T-helper 2 cell treated with Interferon-gamma antibody and Interleukin-4, amounts not matched to agents 100 ng/mL and 5 ng/mL, for 36 hours (primary cell): ENCODE measurements around the gene ARID5B. TPM values are rescaled to one million over a fixed set of nuclear protein-coding genes. Genes with fewer than 3 reads are reported as not detected.

Source experiments
- intact Hi-C: fragments of 100-400 bp; cut with micrococcal nuclease; formaldehyde crosslinking; loops from one replicate; pipeline ENCODE4 v1.15.1; 2023
- total RNA-seq: library from RNA; stranded (reverse); gene quantifications from 2 replicates; pipeline ENCODE4 v1.2.3, GENCODE V29; 2022

The ARID5B gene
- total RNA-seq, 1 donor from 2014 or later, result 30.9 TPM

DNA sequence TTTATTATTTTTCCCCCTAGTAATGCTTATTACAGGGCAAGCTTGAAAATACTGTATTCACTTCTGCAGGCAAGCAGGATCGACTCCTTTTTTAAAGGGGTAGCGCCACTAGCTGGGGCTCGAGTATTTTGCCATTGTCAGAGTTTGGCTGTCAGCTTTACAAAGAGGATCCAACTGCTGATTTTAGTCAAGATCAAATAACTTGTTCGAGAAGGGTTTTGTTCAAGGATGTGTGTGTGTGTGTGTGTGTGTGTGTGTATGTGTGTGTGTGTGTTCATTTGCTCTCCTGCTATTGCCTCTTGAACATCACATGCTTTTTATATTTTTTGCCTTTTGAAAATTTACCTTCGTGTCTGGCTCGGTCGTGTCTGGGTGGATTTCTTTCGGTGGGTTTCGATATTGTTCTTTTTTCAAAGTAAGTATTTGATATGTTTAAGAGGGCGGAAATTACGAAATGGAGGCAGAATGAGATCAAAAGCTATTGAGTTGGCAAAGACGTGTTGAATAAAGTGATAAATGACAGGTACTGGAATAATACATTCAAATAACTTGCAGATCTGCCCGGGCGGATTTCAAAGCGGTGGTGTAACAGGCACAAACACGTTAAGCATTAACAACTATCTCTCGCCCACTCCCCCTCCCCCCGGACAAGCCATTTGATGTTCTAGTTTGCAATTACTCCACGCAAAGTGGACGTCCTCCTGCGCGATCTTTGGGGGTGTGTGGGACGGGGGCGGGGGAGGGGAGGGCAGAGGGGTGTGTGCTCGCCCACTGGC lies 1.1 kb downstream of the ARID5B start:
- intact Hi-C loops, result loop anchor here (1.0 to 10.0 kb wide), 10 partner anchors 41 to 1995 kb away; partner anchors contain the start of genes CCDC6, CDK1 and NRBF2

- intact Hi-C loops, result loop anchor here (1.0 to 10.0 kb wide), 9 partner anchors 40 to 1996 kb away; partner anchors contain the start of genes CCDC6, CDK1 and NRBF2
These were observed 1.9 kb downstream of the ARID5B start for GRCh38 chr10:61903221-61903927.

DNA sequence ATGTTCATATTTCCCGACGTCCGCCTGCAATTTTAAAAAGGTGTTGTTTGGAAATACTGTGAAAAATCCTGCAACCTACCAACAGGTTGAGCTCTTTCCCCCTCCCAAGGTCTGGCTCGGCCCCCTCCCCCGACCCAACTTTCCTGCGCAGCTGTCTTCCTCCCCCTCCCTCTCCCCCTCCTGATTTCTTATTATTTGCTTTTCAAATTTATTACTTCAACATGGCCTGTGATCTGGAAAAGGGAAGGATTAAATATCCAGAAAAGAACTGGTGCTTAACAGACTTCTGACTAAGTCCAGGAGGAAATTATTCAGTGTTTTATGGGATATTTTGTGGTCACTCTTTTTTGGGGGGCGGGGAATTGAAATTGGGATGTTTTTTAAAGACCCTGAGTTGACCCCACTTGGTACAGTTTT lies 2.4 kb downstream of the ARID5B start:
- intact Hi-C loops, result loop anchor here (1.0 to 10.0 kb wide), 10 partner anchors 29 to 1997 kb away; partner anchors contain the start of genes CCDC6, CDK1 and NRBF2

GRCh38 chr10:61904733-61905725 lies 3.5 kb downstream of the ARID5B start:
- intact Hi-C loops, result loop anchor here (1.0 to 10.0 kb wide), 5 partner anchors 28 to 1998 kb away; partner anchors contain the start of genes CCDC6 and NRBF2

- intact Hi-C loops, result loop anchor here (10.0 kb wide), 2 partner anchors 621 to 829 kb away; no protein-coding TSS in a partner anchor
These were observed 4.5 kb downstream of the ARID5B start for GRCh38 chr10:61905837-61906561.

GRCh38 chr10:61906562-61906901 lies 5.0 kb downstream of the ARID5B start:
- intact Hi-C loops, result loop anchor here (10.0 kb wide), 2 partner anchors 622 to 828 kb away; no protein-coding TSS in a partner anchor

DNA sequence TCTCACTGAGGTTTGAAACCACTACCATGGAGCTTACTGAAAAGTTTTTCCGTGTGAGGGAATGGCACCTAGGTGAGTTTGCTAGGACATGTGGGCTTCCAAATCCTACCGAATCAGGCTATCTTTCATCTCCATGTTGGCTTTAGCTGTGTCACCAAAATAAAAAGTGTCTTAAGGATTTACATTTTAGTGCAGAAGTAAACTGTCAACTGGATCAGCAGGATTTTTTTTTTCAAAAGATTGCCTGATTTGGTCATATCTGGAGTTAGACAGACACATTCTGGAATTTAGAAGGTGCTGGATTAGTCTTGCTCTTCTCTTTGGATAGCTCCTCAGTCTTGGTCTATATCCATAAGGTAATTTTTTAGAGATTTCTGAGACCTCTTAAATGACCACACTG lies 5.5 kb downstream of the ARID5B start:
- intact Hi-C loops, result loop anchor here (10.0 kb wide), 2 partner anchors 622 to 828 kb away; no protein-coding TSS in a partner anchor

DNA sequence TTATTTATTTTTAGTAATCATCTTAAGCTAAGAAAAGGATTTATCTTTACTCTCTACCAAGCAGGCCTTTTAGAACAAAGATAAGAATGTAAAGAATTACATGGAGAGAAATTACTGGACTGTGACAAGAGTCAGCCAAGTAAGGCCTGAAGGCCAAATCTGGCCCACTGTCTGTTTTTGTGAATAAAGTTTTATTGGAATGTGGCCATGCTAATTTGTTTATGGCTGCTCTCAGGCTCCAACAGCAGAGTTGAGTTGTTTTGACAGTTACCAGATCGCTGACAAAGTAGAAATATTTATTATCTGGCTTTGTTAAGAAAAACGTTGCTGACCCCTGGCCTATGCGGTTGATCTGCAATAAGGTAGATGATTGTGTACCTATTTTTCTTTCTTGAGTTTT lies 6.1 kb downstream of the ARID5B start:
- intact Hi-C loops, result loop anchor here (10.0 kb wide), 2 partner anchors 623 to 827 kb away; no protein-coding TSS in a partner anchor

DNA sequence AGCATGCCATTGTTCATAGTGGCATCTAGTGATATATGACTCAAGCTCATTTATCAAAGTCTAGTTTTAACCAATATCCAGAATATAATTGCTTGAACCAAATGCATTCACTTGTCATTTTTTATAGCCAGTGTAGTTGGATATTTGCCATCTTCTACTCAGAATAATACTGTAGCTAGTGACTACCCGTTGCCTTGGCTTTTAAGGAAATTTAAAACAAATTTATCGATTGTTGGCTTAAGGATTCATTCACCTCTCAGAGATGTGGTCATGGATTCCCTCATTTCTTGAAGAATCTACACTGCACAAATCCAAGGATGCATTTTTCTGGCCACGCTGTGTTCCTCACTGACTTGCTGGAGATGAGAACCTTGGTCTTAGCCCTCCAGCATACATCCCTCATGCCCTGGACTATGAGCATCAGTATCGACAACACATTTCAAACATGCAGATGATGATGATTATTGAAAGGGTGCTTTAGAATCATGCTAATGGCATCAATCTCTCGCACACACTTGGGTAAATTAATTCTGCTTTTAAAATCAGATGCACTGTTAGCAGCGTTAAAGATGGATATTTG lies 8.8 kb downstream of the ARID5B start:
- intact Hi-C loops, result no loop called here

GRCh38 chr10:61910894-61911293 lies 9.4 kb downstream of the ARID5B start:
- intact Hi-C loops, result no loop called here

- intact Hi-C loops, result no loop called here
These were observed 9.9 kb downstream of the ARID5B start for GRCh38 chr10:61911425-61911824.

DNA sequence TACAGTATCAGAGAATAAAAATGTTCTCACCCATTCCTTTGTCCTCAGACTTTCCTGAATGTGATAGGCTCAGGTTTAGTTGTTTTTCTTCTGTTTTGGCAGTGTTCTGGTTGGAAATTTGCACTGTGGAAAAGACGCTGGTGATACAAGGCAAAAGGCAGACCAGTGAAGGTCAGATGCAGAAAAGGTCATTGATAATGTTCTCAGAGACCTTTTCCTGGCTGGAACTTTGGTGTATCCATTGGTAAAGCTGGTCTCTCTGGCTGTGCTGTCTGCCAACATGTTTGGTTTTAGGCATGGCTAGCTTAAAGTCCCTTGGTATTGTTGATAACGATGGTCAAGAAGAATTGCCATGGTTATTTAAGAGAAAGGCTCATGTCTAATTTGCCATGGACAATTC lies 11.5 kb downstream of the ARID5B start:
- intact Hi-C loops, result no loop called here

- intact Hi-C loops, result no loop called here
These were observed 16.6 kb downstream of the ARID5B start for GRCh38 chr10:61918140-61918539.

DNA sequence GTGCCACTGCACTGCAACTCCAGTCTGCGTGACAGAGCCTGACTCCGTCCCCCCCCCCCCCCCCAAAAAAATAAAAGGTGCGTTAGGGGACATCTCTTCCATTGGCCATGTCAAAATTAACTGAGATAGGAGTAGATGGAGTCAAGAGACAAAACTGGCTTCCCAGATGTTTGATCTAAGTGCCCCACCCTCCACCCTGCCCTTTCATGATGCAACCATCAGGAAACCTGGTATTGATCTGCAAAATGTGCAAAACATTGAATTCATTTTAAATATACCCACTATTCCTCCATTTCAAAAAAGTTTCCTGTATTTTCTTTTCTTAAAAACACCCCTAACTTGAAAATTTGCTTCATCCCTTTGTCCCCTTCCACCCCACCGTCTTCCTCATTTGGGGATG lies 17.5 kb downstream of the ARID5B start:
- intact Hi-C loops, result no loop called here

DNA sequence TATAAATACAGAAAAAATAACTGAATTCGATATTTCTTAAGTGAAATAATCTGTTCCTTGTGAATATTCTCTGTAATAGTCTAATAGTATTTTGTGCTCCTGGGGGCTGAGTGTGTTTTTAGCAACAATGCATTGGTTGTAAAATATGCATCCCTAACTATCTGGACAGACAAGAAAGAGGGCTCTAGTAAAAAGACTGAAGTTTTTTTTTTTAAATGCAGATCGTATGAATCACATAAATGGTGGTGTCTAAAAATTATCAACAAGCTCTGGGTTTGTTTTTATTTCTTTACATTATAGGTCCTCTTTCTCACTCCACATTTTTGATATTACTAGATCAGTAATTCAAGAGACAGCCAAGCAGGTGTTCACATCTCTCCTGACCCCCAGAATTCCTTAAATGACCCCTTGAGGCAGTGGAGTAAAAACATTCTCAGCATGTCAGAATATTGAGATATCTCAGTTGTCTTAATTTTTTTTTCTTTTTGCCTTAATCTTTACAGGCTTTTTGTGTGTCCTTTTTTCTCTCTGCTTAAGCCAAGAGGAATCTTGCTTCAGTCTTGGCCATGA lies 18.2 kb downstream of the ARID5B start:
- intact Hi-C loops, result no loop called here

DNA sequence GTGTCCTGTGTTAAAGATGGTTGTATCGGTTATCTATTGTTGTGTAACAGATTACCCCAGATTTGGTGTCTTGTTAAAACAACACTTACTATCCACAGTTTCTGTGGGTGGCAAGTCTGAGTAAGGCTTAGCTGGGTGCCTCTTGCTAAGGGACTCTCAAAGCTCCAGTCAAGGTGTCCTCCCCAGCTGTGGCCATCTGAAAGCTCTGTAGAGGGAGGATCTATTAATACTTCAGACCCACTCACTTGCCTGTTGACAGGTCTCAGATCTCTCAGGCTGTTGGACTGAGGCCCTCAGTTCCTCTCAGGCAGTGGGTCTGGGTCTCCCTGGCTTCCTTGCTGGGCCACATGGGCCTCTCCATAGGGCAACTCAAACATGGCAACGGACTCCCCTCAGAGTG lies 19.6 kb downstream of the ARID5B start:
- intact Hi-C loops, result no loop called here

DNA sequence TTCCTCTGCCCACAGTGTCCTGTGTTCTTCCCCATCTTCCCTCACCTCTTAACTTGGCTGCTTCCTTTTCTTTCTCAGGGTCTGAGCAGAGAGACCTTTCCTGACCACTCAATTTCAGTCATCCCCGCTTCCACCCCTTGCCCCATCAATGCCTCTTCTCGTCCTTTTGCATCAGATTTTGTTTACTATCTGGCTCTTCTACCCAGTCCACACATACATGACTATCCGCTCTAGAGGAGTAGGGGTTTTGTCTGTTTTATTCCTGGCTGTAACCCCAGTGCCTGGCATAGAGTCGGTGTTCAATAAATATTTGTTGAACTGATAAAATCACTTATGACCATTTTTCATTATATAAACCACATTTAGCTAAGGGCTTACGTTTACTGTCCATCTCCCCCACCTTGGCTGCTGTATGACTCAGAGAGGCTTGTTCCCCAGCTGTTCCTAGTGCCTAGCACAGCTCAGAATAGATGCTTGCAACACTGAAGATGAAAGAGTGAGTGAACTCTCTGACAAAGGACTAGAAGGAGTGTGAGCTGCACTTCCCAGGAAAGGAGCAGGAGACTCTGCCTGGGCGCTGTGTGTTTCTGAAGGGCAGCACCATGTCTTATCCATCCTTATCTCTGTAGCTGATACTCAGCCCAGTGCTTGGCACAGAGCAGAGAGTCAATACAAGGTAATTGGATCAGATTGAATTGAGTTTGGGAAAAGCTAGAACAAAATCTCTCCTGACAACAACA lies 21.9 kb downstream of the ARID5B start:
- intact Hi-C loops, result no loop called here

DNA sequence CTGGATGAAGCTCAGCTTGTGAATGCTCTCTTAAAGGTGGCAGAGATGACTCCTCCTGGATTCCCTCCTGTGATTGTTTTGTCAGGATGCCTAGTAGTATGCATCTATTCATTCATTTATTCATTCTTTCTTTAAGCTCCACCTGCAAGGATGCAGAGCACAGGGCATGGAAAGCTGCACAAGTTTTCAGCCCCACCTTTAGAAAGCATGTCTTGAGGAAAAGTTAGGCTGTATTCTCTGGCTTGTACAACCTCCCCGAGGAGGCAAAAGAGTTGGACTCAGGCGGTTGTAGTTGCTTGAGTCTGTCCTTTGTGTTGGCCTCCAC lies 22.4 kb downstream of the ARID5B start:
- intact Hi-C loops, result no loop called here

GRCh38 chr10:61929555-61929954 lies 28.1 kb downstream of the ARID5B start:
- intact Hi-C loops, result no loop called here
